Breast epithelium (tissue), 4 donors: ENCODE data around the gene ATL2. TPM values are rescaled to one million over a fixed set of nuclear protein-coding genes. Genes with fewer than 3 reads are reported as not detected.
"Not testable (repeated sequence)": the region's sequence is repeated elsewhere in the genome, so short reads cannot be mapped to it uniquely, and the experiment has no call there.

Experiments
- DNase-seq, 2 donors: peaks; one replicate each; pipeline ENCODE4 v3.0.0-alpha.2; 2019; ENCODE audit warnings: low spot score in 2 of 2
- H3K27ac ChIP-seq, 2 donors: fragments of 200-600 bp; sonication (generic) in 1 of 2; one replicate each; pipeline ENCODE4 v1.5.1; 2016 to 2019; ENCODE audit warnings: mild to moderate bottlenecking in 1 of 2
- H3K27me3 ChIP-seq, 2 donors: fragments of 200-600 bp; sonication (generic) in 1 of 2; one replicate each; pipeline versions ENCODE4 v1.5.1 to v1.6.0; 2017 to 2019; ENCODE audit warnings: control low read depth in 1 of 2, mild to moderate bottlenecking in 1 of 2
- H3K36me3 ChIP-seq: fragments of 200-600 bp; one replicate; pipeline ENCODE4 v1.5.1; 2019
- H3K4me1 ChIP-seq, 2 donors: fragments of 200-600 bp; sonication (generic); one replicate each; pipeline ENCODE4 v1.5.1; 2016 to 2019; ENCODE audit warnings: control low read depth in 1 of 2
- H3K4me3 ChIP-seq, 3 donors: fragments of 200-600 bp; sonication (generic); 1 replicate in 2 of 3; 2 replicates in 1 of 3; pipeline ENCODE4 v1.5.1; 2016 to 2019; ENCODE audit warnings: mild to moderate bottlenecking in 3 of 3, moderate library complexity in 2 of 3
- H3K9me3 ChIP-seq, 2 donors: fragments of 200-600 bp; sonication (generic) in 1 of 2; one replicate each; pipeline ENCODE4 v1.5.1; 2016 to 2019; ENCODE audit warnings: control low read depth in 1 of 2
- POLR2A ChIP-seq: fragments of 450-650 bp; IDR thresholded peaks from one replicate; pipeline ENCODE4 v1.6.1; 2016; ENCODE audit warnings: antibody characterized with exemption, mild to moderate bottlenecking, moderate library complexity
- POLR2AphosphoS5 ChIP-seq, 3 donors: sonication (generic); formaldehyde crosslinking; IDR thresholded peaks; one replicate each; pipeline ENCODE4 v1.6.1; 2017; ENCODE audit warnings: antibody characterized with exemption in 3 of 3
- intact Hi-C: fragments of 100-400 bp; cut with DNase I; formaldehyde crosslinking; loops from one replicate; pipeline ENCODE4 v1.15.1; 2023; ENCODE audit warnings: low total_unique reads
- total RNA-seq, 3 donors: library from RNA; depleted of rRNA; stranded (reverse); fragments of >200 nt; gene quantifications; one replicate each; pipeline ENCODE4 v1.1.0, GENCODE V29; 2016
- TF ChIP-seq, protein P1 (sequence below), 3 donors: fragments of 450-650 bp; IDR thresholded peaks; one replicate each; pipeline ENCODE4 v1.5.1; 2016 to 2017; ENCODE audit warnings: antibody characterized with exemption in 3 of 3, mild to moderate bottlenecking in 3 of 3, moderate library complexity in 3 of 3

ATL2 gene
- total RNA-seq, 3 donors from 2014 or later: 66.4 to 179 (median 159) TPM

DNA sequence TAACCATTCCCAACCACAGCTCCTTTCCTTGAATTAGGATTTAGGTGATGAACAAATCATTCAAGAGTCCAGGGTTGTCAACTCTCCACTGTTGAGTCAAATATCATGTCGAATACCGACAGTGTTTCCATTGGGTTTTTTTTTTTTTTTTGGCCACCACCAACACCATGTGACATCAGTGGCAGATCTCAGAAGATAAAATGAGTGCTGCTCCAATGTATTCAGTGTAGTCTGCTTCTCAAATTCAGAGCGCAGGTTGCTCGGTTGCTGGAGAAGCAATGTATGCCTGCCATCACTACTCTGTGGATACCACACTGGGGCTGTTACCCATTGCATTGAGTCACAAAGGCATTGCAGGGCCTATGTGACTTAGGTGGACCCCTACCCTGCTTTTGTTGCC, 10.8 kb upstream of the ATL2 start:
- no peak overlapping the region for H3K4me3 ChIP-seq
- no peak for DNase-seq
- H3K27ac ChIP-seq: no peak overlapping the region
- no peaks in the 10 kb centered on the region for H3K9me3 ChIP-seq
- TF ChIP-seq POLR2A: no peak
- TF ChIP-seq, protein P1, sequence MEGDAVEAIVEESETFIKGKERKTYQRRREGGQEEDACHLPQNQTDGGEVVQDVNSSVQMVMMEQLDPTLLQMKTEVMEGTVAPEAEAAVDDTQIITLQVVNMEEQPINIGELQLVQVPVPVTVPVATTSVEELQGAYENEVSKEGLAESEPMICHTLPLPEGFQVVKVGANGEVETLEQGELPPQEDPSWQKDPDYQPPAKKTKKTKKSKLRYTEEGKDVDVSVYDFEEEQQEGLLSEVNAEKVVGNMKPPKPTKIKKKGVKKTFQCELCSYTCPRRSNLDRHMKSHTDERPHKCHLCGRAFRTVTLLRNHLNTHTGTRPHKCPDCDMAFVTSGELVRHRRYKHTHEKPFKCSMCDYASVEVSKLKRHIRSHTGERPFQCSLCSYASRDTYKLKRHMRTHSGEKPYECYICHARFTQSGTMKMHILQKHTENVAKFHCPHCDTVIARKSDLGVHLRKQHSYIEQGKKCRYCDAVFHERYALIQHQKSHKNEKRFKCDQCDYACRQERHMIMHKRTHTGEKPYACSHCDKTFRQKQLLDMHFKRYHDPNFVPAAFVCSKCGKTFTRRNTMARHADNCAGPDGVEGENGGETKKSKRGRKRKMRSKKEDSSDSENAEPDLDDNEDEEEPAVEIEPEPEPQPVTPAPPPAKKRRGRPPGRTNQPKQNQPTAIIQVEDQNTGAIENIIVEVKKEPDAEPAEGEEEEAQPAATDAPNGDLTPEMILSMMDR (IDR thresholded peaks at IDR 0.05): no peak
- intact Hi-C loops: no loop called here
- no peaks in the 10 kb centered on the region for H3K27me3 ChIP-seq
- H3K36me3 ChIP-seq: no peaks in the 10 kb centered on the region
- no peaks in the 10 kb centered on the region for H3K4me1 ChIP-seq

DNA sequence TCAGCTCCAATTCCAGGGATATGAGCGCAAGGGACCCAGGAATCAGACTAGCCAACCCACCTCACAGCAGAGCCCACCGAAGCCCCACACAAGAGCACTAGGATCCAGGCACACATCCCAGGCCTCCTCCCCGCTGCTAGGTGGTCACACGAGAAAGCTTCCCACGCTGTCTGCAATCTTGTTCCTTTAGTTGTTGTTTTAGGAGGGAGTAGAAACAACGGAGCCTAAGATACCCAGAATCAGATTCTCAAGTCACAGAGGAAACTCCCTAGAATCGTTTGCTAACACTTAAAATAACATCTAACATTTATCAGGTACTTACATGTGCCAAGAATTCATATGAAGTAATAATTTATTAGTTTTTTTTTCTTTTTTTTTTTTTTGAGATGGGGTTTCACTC, 9.7 kb upstream of the ATL2 start:
- intact Hi-C loops: no loop called here
- H3K4me1 ChIP-seq: no peaks in the 10 kb centered on the region

DNA sequence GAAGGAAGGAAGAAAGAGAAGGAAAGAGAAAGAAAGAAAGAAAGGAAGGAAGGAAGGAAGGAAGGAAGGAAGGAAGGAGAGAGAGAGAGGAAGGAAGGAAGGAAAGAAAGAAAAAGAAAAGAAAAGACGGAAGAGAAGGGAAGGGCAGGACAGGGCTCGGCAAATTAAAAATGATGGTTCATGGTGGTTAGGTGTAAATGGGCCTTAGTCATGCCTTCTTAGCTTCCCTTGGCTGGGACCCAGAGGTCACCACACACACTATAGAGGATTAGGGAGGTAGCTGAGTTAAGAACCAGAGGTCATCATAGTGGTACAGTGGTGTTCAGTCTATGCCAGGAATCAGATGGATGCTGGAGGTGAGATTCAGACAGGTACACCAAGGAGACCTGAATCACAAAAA, 9.3 kb upstream of the ATL2 start:
- Histone ChIP-seq H3K4me1 (no peaks in the 10 kb centered on the region), H3K4me3 (no peak overlapping the region), H3K36me3 (no peaks in the 10 kb centered on the region), H3K27ac (no peak overlapping the region), H3K9me3 (no peaks in the 10 kb centered on the region), H3K27me3 (no peaks in the 10 kb centered on the region)
- TF ChIP-seq, protein P1 (IDR thresholded peaks at IDR 0.05): no peak
- no peak for TF ChIP-seq POLR2AphosphoS5 (IDR thresholded peaks at IDR 0.05)
- no peak for TF ChIP-seq POLR2A
- DNase-seq: no peak
- intact Hi-C loops: no loop called here

More for the DNA sequence above, 9.7 kb upstream of the ATL2 start:
- no peaks in the 10 kb centered on the region for H3K27me3 ChIP-seq
- H3K27ac ChIP-seq: no peak overlapping the region
- H3K36me3 ChIP-seq: no peaks in the 10 kb centered on the region
- DNase-seq: no peak
- H3K9me3 ChIP-seq: no peaks in the 10 kb centered on the region
- H3K4me3 ChIP-seq: no peak overlapping the region
- TF ChIP-seq, protein P1 (IDR thresholded peaks at IDR 0.05): no peak
- TF ChIP-seq POLR2AphosphoS5 (IDR thresholded peaks at IDR 0.05): no peak
- TF ChIP-seq POLR2A: no peak

DNA sequence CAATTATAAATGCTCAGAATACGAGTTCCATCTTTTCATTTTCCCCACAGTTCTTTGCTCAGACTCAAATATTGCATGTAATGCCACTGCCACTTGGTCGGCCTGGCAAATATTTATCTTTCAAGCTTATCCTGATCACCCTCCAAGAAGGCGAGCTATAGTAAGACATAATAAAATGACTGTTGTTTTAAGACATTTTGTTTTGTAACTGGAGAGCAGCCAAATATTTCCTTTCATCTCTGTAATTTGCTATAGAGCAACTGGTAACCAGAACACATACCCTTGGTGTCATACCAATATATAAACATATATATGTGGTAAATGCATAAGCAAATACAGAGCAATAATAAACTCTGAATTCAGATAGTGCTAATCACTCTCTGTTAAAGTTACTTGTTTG, 7.3 kb upstream of the ATL2 start:
- no peak overlapping the region for H3K4me3 ChIP-seq
- H3K36me3 ChIP-seq: no peaks in the 10 kb centered on the region
- no peak for DNase-seq
- H3K9me3 ChIP-seq: no peaks in the 10 kb centered on the region
- H3K27ac ChIP-seq: no peak overlapping the region
- intact Hi-C loops: no loop called here
- no peaks in the 10 kb centered on the region for H3K27me3 ChIP-seq
- no peak for TF ChIP-seq POLR2AphosphoS5 (IDR thresholded peaks at IDR 0.05)
- no peaks in the 10 kb centered on the region for H3K4me1 ChIP-seq

DNA sequence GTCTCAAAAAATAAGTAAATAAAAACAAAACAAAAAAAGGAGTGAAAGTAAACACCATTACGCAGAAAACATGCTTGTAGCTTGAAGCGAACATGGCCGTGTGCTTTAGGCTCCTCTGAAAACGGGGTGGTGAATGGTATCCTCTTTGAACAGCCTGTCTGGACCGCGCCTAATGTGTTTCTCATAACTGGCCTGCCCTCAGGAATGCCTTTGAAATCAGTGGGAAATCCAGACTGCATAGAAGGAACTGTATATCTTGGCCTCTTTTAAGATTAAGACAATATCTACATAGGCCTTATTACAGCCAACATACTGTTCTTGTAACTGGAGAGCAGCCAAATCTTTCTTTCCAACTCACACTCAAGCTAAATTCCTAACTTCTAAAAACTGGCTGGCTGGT, 6.7 kb upstream of the ATL2 start:
- peak overlapping the region in 1 of 2 donors; percentile 2 for H3K27ac ChIP-seq
- intact Hi-C loops, H3K27me3 ChIP-seq, DNase-seq, H3K4me3 ChIP-seq, H3K36me3 ChIP-seq, H3K4me1 ChIP-seq, H3K9me3 ChIP-seq: not testable (repeated sequence)

DNA sequence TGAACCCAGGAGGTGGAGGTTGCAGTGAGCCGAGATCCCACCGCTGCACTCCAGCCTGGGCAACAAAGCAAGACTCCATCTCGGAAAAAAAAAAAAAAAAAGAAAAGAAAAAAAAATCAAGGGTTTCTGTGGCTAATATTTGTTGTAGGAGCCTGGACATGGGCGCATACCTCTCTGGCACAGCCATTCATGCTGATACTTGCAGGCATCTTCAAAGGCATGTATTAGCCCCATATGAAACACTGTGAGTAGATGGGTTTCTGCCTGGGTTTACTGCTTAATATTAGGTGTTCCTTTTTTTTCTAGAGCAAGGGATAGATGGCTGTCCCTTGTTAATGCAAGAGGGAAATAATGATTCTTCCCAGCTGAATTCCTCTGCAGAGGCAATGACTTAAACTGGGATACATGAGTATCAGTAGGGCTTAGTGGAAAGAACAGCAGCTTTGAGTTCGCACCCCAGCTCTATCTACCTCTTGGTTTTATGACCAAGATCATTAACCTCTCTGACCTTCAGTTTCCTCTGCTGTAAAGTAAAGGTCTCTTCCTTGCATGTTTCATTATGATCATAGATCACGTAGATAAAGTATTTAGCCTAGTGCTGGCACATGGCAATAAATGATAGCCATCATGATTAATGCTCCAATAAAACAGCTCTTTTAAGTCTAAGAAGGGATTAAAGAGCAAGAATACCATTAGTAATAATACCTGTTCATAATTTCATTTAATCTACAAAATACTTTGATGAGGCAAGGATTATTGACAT, 4.5 kb upstream of the ATL2 start:
- TF ChIP-seq POLR2A (no peak), POLR2AphosphoS5 (IDR thresholded peaks at IDR 0.05) (no peak)
- TF ChIP-seq, protein P1 (IDR thresholded peaks at IDR 0.05): no peak
- Histone ChIP-seq H3K4me3 (no peak overlapping the region), H3K27me3 (no peaks in the 10 kb centered on the region), H3K36me3 (no peaks in the 10 kb centered on the region), H3K27ac (no peak overlapping the region), H3K4me1 (no peaks in the 10 kb centered on the region), H3K9me3 (no peaks in the 10 kb centered on the region)
- no peak for DNase-seq
- intact Hi-C loops: no loop called here
